SH-SY5Y (cell line): ENCODE results near the gene UBE2J2.

ENCODE experiments used
- GATA2 ChIP-seq: IDR thresholded peaks from 2 replicates; pipeline ENCODE4 v1.6.1; 2011; ENCODE audit warnings: mild to moderate bottlenecking, low read depth, low read length
- GATA3 ChIP-seq: IDR thresholded peaks from 2 replicates; pipeline ENCODE4 v1.6.1; 2011; ENCODE audit warnings: low read depth, mild to moderate bottlenecking, low read length, moderate library complexity

DNA sequence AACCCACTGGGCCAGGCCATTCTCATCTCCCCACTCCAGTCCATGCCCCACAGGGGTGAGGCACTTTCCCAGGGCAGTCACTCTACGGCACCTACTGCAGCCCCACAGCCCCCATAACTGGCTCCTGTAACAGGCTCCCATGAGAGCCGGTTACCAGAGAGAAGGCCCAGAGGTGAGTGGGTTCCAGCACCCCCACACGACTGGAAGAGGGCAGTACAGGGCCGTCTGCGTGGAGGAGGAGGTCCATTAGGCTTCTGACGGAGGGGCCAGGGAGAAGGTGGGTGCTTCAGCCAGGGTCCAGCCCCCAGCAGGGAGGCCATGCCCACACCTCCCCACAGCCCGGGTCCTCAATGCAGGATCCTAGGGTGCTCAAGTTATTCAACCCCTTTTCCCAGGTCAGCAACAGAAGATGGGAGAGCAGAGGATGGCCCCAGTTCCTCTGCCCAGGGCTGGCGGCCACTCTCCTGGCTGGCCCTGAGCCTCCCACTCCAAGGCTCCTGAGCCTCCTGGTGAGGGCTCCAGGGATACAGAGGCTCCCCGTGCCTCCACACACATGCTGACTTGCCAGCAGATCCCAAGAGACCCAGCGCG, 32.5 kb upstream of the UBE2J2 start:
- TF ChIP-seq GATA2 (no peak), GATA3 (no peak)
